ENCODE measurements around the gene BAD.

Gene BAD

DNA sequence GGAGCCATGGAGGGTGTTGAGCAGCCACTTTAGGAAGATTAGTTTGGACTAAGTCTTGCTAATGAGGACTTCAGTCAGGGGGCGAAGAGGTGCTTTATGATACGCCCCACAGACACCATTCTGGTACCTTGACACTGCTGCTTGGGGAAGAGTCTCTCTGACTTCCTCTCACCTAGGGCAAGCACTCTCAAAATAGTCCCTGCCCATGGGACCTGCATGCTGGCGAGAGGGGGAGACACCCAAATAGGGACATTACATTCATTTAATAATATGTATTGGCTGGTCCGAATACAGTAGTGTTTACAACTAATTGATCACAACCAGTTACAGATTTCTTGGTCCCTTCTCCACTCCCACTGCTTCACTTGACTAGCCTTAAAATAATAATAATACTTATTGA, 11.3 kb upstream of the BAD start:
- DNase-seq, result no peak

DNA sequence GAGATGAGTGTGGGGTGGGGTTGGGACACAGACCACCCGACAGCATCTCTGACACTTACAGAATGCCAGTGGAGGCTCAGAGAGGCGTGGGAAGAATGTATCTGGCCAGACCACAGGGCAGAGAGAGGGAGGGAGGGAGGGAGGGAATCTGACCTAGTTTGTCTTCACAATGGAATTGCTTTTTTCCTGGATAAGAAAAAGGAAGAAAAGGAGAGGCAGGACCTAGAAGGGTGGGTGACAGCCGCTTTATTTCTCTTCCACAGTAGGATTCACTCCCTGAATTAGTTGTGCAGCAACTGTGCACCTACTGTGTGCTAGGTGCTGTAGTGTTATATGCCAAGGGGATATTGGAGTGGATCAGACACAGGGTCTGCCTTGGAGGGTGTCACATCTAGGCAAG, 10.3 kb upstream of the BAD start:
- DNase-seq, result no peak

DNA sequence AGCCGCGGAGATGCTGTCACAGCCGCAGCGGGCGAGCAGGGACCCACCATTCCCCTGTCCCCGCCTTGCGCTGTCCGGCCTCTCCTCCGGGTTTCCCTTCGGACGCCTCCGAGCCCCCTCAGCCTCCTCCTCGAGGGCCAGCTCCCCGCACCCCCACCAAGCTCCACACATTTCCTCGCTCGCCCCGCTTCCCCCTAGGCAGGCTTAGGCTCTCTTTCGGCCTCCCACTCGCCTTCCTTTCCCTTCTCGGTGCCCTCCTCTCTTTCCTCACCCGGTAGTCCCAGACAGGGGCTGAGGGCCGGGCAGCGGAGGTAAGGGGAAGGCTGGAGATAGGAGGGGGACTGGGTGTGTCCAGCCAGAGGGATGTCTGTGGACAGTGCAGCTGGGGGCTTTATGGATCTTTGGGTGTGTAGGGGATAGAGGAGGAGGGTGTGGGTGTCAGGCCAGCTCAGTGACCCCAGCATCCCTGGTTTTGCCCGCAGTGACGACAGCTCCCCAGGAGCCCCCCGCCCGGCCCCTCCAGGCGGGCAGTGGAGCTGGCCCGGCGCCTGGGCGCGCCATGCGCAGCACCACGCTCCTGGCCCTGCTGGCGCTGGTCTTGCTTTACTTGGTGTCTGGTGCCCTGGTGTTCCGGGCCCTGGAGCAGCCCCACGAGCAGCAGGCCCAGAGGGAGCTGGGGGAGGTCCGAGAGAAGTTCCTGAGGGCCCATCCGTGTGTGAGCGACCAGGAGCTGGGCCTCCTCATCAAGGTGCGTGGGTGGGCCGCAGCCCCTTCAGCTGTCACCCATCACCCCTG, 8.2 kb upstream of the BAD start:
- no peak for DNase-seq

DNA sequence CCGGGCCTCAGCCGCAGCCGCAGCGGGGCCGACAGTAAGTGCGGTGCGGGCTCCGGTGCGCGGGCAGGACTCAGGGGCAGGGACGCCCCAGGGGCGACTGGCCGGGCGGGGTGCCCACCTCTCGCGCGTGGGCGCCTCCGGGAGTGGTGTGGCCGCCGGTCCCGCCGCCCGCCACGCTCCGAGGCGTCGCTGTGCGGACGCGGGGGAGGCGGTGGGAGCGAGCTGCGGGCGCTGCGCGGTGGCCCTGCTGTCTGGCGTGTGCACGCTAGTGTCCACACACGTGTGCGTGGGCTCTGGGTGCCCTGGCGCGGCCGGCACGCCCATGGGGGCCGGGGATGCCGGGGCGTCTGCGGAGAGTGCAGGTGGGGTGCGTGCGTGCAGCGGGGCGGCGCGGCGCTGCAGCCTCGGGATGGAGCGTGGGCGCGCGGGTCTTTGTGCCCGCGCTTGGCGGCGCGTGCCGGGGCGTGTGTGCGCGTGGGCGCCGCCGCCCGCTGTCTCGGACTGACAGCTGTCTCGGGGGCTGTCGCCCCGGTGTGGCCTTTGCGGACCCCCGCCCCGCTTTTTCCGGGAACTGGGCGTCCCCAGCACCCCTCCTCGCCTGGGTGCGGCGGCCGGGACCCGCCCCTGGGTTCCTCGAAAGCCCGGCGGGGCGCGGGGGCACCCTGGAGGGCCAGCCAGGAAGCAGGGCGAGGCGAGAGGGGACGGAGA, 7.4 kb upstream of the BAD start:
- no peak for DNase-seq

DNA sequence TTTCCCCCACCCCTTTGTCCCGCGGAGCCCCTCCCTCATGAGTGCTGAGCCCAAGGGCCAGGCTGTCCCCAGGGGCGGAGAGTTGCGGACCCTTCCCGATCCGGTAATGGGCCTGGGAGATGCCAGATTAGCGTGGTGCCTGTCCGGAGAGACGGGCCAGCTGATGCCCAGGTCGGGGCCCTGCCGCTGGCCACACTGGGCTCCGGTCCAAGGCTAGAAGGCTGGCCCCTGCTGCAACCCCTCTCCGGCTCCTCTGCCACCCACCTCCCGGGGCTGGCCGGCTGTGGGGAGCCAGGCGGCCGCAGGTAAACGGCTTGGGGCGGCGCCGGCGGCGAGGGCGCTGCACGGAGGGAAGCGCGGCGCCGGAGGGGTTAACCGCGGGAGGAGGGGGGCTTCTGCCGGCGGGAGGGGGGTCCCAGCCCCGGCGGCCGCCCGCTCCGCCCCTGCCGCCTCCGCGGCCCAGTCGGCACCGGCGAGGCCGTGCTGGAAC, 6.8 kb upstream of the BAD start, which contains the start of gene KCNK4:
Gene KCNK4, plus strand, starts transcription at position 41 of the 490 bp plus-strand sequence. CDS start 1,717 bp downstream, outside the sequence.
- DNase-seq, result no peak

DNA sequence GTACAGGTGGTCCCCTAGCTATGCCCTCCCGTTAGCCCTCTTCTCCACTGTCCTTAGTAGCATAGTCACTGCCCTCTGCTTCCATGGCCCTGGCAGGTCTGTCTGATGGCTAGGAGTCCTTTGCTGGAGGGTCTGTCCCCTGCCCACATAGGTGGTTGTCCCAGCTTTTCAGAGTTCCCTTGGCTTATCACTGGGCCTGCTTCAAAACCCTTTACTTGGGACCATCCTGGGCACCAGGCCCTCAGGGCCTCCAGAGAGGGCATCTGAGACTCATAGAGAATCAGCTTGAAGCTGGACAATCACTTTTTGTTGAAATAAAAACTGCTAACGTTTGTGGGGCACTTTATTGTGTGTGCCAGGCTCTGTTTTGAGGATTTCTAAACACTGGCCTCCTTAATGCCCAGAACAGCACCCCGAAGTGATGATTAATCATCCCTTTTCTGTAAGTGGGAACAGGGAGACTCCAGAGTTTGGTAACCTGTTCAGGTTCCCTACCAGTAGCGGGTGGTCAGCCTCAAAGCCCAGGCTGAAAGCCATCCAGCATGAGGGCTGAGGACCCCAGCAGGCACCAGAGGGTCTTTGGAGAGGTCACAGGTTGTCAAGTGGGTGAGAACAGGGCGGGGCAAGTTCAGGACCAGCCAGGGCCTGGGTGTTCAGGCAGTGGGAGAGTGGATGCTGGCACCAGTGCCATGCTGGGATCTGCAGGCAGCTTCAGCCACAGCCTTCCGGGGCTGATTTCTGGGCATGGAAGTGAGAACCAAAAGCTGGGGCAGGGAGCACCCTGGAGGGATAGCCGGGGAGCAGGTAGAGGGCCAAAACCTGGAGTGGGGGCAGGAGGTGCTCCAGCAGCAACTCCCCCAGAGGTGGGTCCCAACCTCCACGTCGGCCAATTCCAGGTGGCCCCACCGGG, 6.1 kb upstream of the BAD start:
- DNase-seq, result no peak

DNA sequence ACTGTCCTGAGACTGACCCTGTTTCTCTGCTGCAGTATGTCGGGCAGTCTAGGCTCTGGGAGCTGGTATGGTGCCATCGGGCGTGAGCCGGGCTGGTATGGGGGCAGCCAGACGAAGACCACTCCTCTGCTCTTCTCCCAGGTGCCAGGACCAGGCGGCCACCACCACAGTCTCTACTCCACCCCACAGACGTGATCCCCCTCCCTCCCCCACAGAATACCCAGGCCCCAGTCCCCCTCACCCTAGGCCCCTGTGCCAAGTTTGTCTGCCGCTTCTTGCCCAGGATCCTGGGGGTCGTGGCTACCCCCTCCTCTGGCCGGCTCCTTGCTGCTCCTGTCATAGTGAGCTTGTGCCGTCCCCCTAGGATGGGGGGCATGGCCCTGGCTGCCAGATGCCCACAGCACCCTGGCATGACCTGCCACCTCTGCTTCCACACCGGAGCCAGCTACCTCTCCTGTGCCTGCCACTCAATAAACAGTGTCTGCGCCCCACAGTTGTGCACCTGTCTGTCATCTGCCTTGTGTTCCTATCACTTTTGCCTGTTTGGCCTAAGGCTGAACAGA, 4.6 kb upstream of the BAD start:
- DNase-seq, result no peak

DNA sequence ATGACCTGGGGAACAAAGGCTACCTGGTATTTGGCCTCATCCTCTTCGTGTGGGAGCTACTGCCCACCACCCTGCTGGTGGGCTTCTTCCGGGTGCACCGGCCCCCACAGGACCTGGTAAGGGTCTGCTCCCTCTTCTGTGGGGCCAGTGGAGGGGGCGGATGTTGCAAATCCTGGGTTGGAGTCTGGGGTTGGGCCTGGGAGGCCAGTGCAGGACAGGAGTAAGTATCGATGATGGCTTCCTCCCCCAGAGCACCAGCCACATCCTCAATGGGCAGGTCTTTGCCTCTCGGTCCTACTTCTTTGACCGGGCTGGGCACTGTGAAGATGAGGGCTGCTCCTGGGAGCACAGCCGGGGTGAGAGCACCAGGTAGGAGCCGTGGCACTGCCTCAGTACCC, 3.9 kb upstream of the BAD start:
- no peak for DNase-seq

DNA sequence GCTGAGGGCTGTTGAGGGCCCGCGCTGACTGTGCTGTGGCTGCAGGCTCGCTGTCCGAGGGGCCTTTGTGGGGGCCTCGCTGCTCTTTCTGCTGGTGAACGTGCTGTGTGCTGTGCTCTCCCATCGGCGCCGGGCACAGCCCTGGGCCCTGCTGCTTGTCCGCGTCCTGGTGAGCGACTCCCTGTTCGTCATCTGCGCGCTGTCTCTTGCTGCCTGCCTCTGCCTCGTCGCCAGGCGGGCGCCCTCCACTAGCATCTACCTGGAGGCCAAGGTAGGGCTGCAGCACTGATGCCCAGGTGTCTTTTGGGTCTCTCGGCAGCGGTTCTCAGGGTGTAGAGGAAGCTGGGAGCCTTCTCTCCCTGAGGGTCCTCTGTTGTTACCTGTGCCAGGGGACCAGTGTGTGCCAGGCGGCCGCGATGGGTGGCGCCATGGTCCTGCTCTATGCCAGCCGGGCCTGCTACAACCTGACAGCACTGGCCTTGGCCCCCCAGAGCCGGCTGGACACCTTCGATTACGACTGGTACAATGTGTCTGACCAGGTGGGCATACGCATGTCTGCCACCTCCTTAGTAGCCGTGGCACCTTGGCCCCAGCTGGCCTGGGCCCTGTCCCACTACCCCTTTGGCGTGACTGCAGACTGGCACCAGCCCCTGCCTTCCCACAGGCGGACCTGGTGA, 3.3 kb upstream of the BAD start:
- DNase-seq, result no peak

DNA sequence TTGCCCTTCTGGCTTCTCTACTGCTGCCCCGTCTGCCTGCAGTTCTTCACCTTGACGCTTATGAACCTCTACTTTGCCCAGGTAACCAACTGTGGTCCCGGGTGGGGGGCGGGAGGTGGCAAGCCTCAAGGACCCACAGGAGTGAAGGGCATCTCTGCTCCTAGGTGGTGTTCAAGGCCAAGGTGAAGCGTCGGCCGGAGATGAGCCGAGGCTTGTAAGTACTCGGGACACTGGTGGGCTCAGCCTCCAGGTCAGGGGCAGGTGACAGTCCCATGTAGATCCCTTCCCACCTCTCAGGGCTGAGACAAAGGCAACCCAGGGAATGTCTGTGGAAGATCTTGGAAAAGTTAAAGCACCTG, 2.3 kb upstream of the BAD start:
- DNase-seq, result no peak

DNA sequence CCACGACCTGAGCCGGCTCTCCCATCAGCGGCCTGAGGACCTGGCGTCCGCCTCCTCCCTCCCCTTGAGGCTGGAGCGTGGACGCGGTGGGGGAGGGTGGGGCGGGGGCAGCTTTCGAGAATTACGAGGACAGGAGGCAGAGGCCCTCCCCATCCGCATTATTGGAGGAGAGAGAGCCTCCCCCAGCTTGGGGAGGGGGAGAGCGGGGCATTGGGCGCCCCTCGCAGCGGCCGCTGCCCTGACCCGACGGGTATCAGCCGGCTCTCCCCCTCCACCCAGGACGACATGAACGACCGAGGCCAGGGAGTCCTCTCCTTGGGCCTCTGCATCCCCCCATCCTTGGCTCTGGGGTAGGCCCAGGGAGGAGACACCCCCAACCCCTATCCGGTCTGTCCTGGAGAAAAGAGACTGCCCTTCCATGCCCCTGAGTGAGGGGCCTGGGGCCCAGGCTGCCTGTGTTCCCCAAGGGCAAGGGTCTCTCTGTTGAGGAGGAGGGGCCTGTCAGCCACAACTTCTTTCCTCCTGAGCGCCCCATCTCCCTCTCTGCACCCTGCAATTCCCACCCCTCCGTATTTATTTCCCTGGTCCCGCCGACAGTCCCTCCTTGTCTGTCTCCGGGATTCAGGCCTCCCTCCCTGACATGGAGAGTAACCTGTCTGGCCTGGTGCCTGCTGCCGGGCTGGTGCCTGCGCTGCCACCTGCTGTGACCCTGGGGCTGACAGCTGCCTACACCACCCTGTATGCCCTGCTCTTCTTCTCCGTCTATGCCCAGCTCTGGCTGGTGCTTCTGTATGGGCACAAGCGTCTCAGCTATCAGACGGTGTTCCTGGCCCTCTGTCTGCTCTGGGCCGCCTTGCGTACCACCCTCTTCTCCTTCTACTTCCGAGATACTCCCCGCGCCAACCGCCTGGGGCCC, 1.7 kb upstream of the BAD start:
- peak; percentile 45 for DNase-seq

DNA sequence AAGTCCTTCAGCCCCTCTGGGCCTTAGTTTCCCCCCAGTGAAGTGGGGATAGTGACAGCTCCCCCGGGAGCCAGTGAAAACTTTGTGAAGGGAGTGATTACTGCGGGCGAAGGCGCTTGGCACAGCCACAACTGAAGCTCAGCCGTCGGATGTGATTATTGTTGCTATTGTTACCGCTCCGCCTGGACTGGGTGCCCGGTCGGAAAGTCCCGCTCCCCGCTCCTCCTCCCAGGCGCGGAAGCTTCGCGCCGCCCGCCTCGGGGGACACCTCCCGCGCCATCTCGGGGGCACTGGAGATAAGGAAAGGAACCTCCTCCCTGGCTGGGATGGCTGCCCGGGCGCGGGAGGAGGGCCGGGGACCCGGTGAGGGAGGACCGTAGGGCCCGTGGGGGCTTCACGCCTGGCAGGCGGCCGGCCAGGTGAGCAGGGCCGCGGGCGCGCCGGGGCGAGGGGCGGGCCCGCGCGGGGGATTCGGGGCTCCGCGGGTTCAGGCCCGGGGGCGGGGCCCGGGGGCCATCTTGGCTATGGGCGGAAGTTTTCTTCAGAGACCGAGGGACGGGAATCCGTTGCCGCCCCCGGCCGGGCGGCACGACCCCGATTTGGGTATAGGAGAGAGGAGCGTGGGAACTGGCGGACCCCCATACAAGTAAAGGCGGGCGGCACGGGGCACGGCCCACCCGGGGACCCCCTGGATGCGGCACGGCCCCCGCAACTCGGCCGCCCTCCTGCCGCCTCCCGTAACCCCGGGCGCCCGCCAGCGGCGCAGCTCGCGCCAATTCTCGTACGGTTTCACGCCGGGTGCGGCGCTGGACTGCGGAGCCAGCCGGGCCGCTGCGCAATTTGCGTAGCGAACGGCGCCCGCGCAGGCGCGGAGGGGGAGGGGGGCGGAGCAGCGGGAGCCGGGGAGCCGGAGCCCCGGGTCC, 758 bp upstream of the BAD start, which contains the start of gene GPR137:
Gene GPR137, plus strand, starts transcription at position 887 of the 923 bp plus-strand sequence. CDS start 677 bp downstream, outside the sequence.
- DNase-seq, result peak; percentile 92

DNA sequence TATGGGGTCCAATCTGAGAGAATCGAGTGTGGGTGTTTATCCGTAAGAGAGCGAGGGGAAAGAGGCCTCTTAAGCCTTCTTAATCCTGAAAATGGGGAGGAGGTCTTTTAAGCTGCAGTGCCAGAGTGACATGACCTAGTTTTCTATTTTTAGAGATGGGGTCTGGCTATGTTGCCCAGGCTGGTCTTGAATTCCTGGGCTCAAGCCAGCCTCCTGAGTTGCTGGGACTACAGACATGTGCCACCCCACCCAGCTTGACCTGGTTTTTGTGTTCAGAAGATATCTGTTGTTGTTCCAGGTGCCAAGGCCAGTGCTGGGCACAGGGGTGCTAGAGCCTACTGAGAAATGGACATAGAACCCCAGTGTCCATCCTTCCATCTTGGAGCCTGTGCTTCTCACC, 1.4 kb downstream of the BAD start:
- DNase-seq, result no peak

DNA sequence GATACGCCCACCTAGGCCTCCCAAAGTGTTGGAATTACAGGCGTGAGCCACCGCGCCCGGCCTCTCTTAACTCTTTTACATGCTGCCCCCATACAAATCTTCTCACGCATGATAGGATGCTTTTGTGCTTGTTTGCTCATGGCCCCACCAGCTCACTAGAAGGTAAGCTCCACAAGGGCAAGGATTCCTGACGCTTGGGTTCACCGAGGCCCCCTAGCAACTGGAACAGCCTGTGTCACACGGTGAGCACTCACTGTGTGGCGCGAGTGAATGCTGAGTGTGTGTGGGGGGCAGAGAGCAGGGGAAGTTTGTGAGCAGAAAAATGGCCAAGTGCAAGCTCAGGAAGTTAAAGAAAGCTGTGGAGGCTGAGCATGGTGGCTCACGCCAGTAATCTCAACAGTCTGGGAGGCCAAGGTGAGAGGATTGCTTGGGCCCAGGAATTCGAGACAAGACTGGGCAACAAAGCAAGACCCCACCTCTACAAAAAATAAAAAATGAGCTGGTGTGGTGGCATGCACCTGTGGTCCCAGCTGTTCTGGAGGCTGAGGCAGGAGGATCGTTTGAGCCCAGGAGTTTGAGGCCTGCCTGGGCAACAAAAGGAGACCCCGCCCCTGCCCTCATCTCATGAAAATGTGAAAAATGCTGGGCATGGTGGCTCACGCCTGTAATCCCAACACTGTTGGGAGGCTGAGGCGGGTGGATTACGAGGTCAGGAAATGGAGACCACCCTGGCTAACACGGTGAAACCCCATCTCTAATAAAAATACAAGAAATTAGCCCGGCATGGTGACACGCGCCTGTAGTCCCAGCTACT, 2.3 kb downstream of the BAD start:
- DNase-seq, result no peak

DNA sequence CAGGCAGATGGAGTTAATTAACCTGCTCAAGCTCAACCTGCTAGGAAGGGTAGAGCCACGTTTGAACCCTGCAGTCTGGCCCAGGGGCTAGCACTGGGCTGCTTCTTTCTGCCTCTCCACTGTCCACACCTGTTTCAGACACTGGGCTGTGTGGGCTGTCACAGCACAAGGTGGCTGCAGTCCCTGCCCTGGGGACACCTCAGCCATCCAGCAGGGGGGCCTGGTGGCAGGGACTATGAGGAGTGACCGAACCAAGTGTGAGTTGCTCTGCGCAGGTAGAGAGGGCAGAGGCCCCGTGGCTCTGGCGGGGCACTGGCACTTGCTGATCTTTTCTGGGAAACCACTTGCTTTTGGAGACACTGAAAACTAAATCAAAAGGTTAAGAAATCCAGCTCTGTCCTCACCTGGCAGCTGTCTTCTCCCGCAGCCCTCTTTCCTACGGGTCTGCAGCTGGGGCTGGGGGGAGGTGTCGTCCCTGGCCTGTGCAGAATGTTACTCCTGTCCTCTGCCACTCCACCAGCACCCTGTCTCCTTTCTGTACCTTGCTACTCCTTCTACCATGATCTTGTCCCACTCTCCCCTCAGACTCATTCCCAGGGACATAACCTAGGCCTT, 5.8 kb downstream of the BAD start:
- DNase-seq, result no peak

DNA sequence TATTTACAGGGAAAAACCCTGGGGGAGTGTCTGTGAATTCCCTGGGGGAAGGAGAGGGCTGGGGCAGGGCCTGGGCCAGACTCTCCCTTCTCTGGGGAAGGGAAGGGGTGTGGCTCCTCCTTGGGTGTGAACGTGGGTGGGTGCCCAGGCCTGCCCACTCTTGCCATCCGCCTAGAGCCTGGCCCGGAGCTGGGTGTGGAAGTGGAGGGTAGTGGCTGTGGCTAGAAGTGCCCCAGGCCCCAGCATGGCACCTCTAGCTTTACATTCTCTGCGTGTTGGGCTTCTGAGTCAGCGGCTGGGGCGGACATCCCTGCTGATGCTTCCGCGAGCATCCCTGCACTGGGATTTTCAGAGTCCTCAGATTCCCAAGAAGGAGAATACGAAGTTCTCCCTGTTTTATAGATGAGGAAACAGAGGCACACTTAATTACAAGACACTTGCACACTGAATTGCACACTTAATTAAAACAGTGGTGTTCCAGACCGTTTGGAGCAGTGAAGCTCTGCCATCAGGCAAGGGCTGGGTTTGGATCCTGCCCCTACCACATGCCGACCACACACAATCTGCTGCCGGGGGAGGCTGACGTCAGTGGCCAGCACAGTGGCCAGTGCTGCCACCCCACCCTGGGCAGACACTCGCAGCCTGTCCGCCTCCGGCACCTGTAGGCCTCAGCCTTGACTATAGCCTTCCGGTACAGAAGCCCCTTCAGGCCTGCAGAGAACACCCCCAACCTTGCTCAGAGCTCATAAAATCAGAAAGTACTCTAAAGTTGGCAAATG, 7.6 kb downstream of the BAD start:
- DNase-seq, result no peak

DNA sequence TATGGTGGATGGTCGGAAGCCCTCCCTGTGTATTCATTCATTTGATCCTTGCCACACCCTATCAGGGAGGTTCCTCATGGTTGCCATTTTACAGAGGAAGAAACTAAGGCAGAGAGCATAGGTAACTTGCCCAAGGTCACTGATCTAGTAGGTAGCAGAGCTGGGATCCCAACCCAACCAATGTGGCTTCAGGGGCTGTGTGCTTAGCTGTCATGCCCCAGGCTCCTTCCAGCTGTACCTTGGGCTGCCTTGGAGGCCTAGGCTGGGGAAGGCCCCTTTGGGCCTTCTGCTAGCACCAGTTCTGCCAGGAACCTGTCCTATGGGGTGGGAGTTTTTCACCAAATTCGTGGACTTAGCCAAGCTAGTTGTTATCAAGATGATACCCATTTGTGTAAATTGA, 8.6 kb downstream of the BAD start:
- DNase-seq, result no peak
